Caco-2 (cell line): ENCODE data around the gene PCBD1. TPM values are rescaled to one million over a fixed set of nuclear protein-coding genes. Genes with fewer than 3 reads are reported as not detected.

Source experiments
- BruUV-seq: library from RNA; stranded (reverse); fragments of 400-500 nt; replicated peaks from 2 replicates; lab custom pipeline; 2021; lab: Mats Ljungman, UMichigan
- CTCF ChIA-PET: fragments of 300-600 bp; sonication (Branson Sonifier 250); formaldehyde crosslinking; loops from one replicate; lab custom pipeline; 2022; ENCODE audit warnings: antibody characterized with exemption; lab: Charles Lee
- POLR2A ChIA-PET: fragments of 300-600 bp; sonication (Branson Sonifier 250); formaldehyde crosslinking; loops from one replicate; lab custom pipeline; 2022; ENCODE audit warnings: antibody characterized with exemption; lab: Charles Lee
- DNase-seq, 2 experiments: peaks; one replicate each; pipeline versions ENCODE4 v3.0.0 to v3.0.0-alpha.2; 2020 to 2022
- H3K27me3 ChIP-seq: replicated peaks from 2 replicates; pipeline ENCODE4 v1.6.0; 2011; ENCODE audit warnings: low read length; ENCODE audit not compliant: control insufficient read depth, insufficient read depth
- H3K36me3 ChIP-seq: 2 replicates; pipeline ENCODE4 v1.5.1; 2011; ENCODE audit warnings: low read length; ENCODE audit not compliant: control insufficient read depth, insufficient read depth
- H3K4me1 ChIP-seq: fragments of 250-450 bp; sonication (Bioruptor Pico); 2 replicates; pipeline ENCODE4 v1.5.1; 2020; ENCODE audit warnings: mild to moderate bottlenecking
- H3K4me3 ChIP-seq: 2 replicates; pipeline ENCODE4 v1.5.1; 2011; ENCODE audit warnings: low read depth, mild to moderate bottlenecking, control low read depth, low read length
- H3K9me3 ChIP-seq: fragments of 250-450 bp; sonication (Bioruptor Pico); 2 replicates; pipeline ENCODE4 v1.5.1; 2020; ENCODE audit warnings: mild to moderate bottlenecking, moderate library complexity
- H3K27ac Mint-ChIP-seq: one replicate; pipeline ENCODE4 v1.8.0; 2022; ENCODE audit warnings: mixed read lengths; ENCODE audit not compliant: unreplicated experiment
- H3K27me3 Mint-ChIP-seq: one replicate; pipeline ENCODE4 v1.8.0; 2022; ENCODE audit warnings: mixed read lengths; ENCODE audit not compliant: insufficient read depth, unreplicated experiment
- H3K36me3 Mint-ChIP-seq: one replicate; pipeline ENCODE4 v1.8.0; 2022; ENCODE audit warnings: mild to moderate bottlenecking, mixed read lengths; ENCODE audit not compliant: insufficient read depth, unreplicated experiment
- H3K4me1 Mint-ChIP-seq: one replicate; pipeline ENCODE4 v1.8.0; 2022; ENCODE audit warnings: low read depth, mixed read lengths; ENCODE audit not compliant: unreplicated experiment
- H3K4me3 Mint-ChIP-seq: one replicate; pipeline ENCODE4 v1.8.0; 2022; ENCODE audit warnings: mild to moderate bottlenecking, moderate library complexity, mixed read lengths; ENCODE audit not compliant: unreplicated experiment
- H3K9me3 Mint-ChIP-seq: one replicate; pipeline ENCODE4 v1.8.0; 2022; ENCODE audit warnings: mixed read lengths; ENCODE audit not compliant: unreplicated experiment
- CTCF ChIP-seq, 2 experiments: fragments of 200-600 bp in 1 of 2; IDR thresholded peaks; 1 replicate in 1 of 2; 2 replicates in 1 of 2; pipeline versions ENCODE4 v1.5.1 to v1.8.0; 2011 to 2022; ENCODE audit warnings: antibody characterized with exemption in 1 of 2, control low read depth in 1 of 2, inconsistent platforms in 1 of 2, low read depth in 1 of 2, low read length in 1 of 2, mild to moderate bottlenecking in 1 of 2, moderate library complexity in 1 of 2; ENCODE audit not compliant: insufficient read depth in 1 of 2, severe bottlenecking in 1 of 2, unreplicated experiment in 1 of 2
- intact Hi-C: fragments of 100-400 bp; cut with micrococcal nuclease; formaldehyde crosslinking; loops from one replicate; pipeline ENCODE4 v1.10.0; 2022; ENCODE audit not compliant: unreplicated experiment
- total RNA-seq: library from RNA; stranded (reverse); gene quantifications from 2 replicates; pipeline ENCODE4 v1.2.3, GENCODE V29; 2022

The PCBD1 gene
- total RNA-seq, 1 experiment from 2014 or later, result 252 TPM

GRCh38 chr10:70916241-70916640, 27.9 kb upstream of the PCBD1 start:
- no peaks in the 10 kb centered on the region for H3K4me1 Mint-ChIP-seq
- intact Hi-C loops, result no loop called here

GRCh38 chr10:70915806-70916205, 27.4 kb upstream of the PCBD1 start:
- H3K27me3 Mint-ChIP-seq, result peaks cover 23% of the 10 kb centered on the region
- no peak for TF ChIP-seq CTCF (IDR thresholded peaks at IDR 0.05; ENCODE audit: insufficient read depth in 1 of 2, low read depth in 1 of 2, low read length in 1 of 2, severe bottlenecking in 1 of 2, unreplicated experiment in 1 of 2)
- no peaks in the 10 kb centered on the region for H3K36me3 ChIP-seq
- H3K4me3 Mint-ChIP-seq, result no peak overlapping the region
- H3K36me3 Mint-ChIP-seq, result no peaks in the 10 kb centered on the region
- no peaks in the 10 kb centered on the region for H3K4me1 ChIP-seq
- CTCF ChIA-PET, result no interaction called here
- POLR2A ChIA-PET, result no interaction called here
- no peaks in the 10 kb centered on the region for H3K4me1 Mint-ChIP-seq
- no peaks in the 10 kb centered on the region for H3K27me3 ChIP-seq
- no peaks in the 10 kb centered on the region for H3K9me3 Mint-ChIP-seq
- no peak overlapping the region for H3K4me3 ChIP-seq
- DNase-seq, result no peak
- BruUV-seq, result no TSS peak
- intact Hi-C loops, result no loop called here
- H3K27ac Mint-ChIP-seq, result no peak overlapping the region
- H3K9me3 ChIP-seq, result no peaks in the 10 kb centered on the region

More at GRCh38 chr10:70916241-70916640, 27.9 kb upstream of the PCBD1 start:
- H3K36me3 ChIP-seq, result no peaks in the 10 kb centered on the region
- CTCF ChIA-PET, result interaction anchor here (0.5 kb wide), 1 partner anchor 12 kb away, joined by 3 read pairs; no protein-coding TSS in a partner anchor
- no peaks in the 10 kb centered on the region for H3K27me3 ChIP-seq
- Mint-ChIP-seq H3K9me3 (no peaks in the 10 kb centered on the region), H3K36me3 (no peaks in the 10 kb centered on the region), H3K4me3 (no peak overlapping the region), H3K27me3 (peaks cover 23% of the 10 kb centered on the region), H3K27ac (no peak overlapping the region)
- no peak for DNase-seq
- no peak overlapping the region for H3K4me3 ChIP-seq
- POLR2A ChIA-PET, result no interaction called here
- no peak for TF ChIP-seq CTCF (IDR thresholded peaks at IDR 0.05; ENCODE audit: insufficient read depth in 1 of 2, low read depth in 1 of 2, low read length in 1 of 2, severe bottlenecking in 1 of 2, unreplicated experiment in 1 of 2)
- H3K9me3 ChIP-seq, result no peaks in the 10 kb centered on the region
- BruUV-seq, result no TSS peak
- H3K4me1 ChIP-seq, result no peaks in the 10 kb centered on the region

- no peak overlapping the region for H3K4me3 ChIP-seq
- no peak overlapping the region for H3K27ac Mint-ChIP-seq
- DNase-seq, result no peak
- CTCF ChIA-PET, result no interaction called here
- TF ChIP-seq CTCF (IDR thresholded peaks at IDR 0.05; ENCODE audit: insufficient read depth in 1 of 2, low read depth in 1 of 2, low read length in 1 of 2, severe bottlenecking in 1 of 2, unreplicated experiment in 1 of 2), result no peak
- H3K9me3 Mint-ChIP-seq, result no peaks in the 10 kb centered on the region
- intact Hi-C loops, result no loop called here
- POLR2A ChIA-PET, result no interaction called here
- H3K36me3 ChIP-seq, result no peaks in the 10 kb centered on the region
- no peak overlapping the region for H3K4me3 Mint-ChIP-seq
- no peaks in the 10 kb centered on the region for H3K4me1 Mint-ChIP-seq
- H3K36me3 Mint-ChIP-seq, result no peaks in the 10 kb centered on the region
- no peaks in the 10 kb centered on the region for H3K4me1 ChIP-seq
- no peaks in the 10 kb centered on the region for H3K9me3 ChIP-seq
- BruUV-seq, result no TSS peak
- H3K27me3 ChIP-seq, result no peaks in the 10 kb centered on the region
- H3K27me3 Mint-ChIP-seq, result peaks cover 23% of the 10 kb centered on the region
Observed at GRCh38 chr10:70915206-70915605, 26.8 kb upstream of the PCBD1 start.
